HepG2 (cell line): ENCODE results near the gene PTGR2. TPM values are rescaled to one million over a fixed set of nuclear protein-coding genes. Genes with fewer than 3 reads are reported as not detected.
A peak's percentile ranks its signal among the peaks of the same experiment; 100 is the strongest.

ENCODE experiments used
- CSRNP2 ChIP-seq: sonication (generic); formaldehyde crosslinking; conservative IDR thresholded peaks from 2 replicates; pipeline ENCODE4 v1.8.0; 2022; ENCODE audit warnings: low read depth, missing genetic modification reagents
- GRHL1 ChIP-seq: sonication (generic); formaldehyde crosslinking; conservative IDR thresholded peaks from 2 replicates; pipeline ENCODE4 v1.8.0; 2022; ENCODE audit warnings: missing genetic modification reagents
- HMGXB4 ChIP-seq, 2 experiments: sonication (generic) in 1 of 2; formaldehyde crosslinking in 1 of 2; IDR thresholded peaks; 2 replicates each; pipeline versions ENCODE4 v1.4.0 to v1.6.1; 2018 to 2020; ENCODE audit warnings: missing genetic modification reagents in 2 of 2, borderline replicate concordance in 1 of 2, low read depth in 1 of 2, mild to moderate bottlenecking in 1 of 2, missing biosample characterization in 1 of 2
- HOXD1 ChIP-seq: sonication (generic); formaldehyde crosslinking; IDR thresholded peaks from 2 replicates; pipeline ENCODE4 v1.5.0; 2020; ENCODE audit warnings: missing genetic modification reagents
- IKZF4 ChIP-seq: sonication (generic); formaldehyde crosslinking; IDR thresholded peaks from 2 replicates; pipeline ENCODE4 v1.5.1; 2020; ENCODE audit warnings: borderline replicate concordance, mild to moderate bottlenecking, low read depth, missing genetic modification reagents; ENCODE audit errors: not compliant biosample characterization
- PAXIP1 ChIP-seq: sonication (generic); formaldehyde crosslinking; conservative IDR thresholded peaks from 2 replicates; pipeline ENCODE4 v1.4.0; 2020; ENCODE audit warnings: mild to moderate bottlenecking, missing genetic modification reagents, moderate library complexity
- ZBTB34 ChIP-seq: sonication (generic); formaldehyde crosslinking; IDR thresholded peaks from 2 replicates; pipeline ENCODE4 v1.8.0; 2022; ENCODE audit warnings: mild to moderate bottlenecking, missing genetic modification reagents
- ZNF333 ChIP-seq: sonication (generic); formaldehyde crosslinking; IDR thresholded peaks from 2 replicates; pipeline ENCODE4 v1.4.0; 2020; ENCODE audit warnings: mild to moderate bottlenecking, missing genetic modification reagents, borderline replicate concordance
- ZNF784 ChIP-seq: sonication (generic); formaldehyde crosslinking; IDR thresholded peaks from 2 replicates; pipeline ENCODE4 v1.5.1; 2020; ENCODE audit warnings: missing genetic modification reagents, mild to moderate bottlenecking, borderline replicate concordance
- polyA plus RNA-seq, 8 experiments: library from polyadenylated mRNA; depleted of rRNA in 3 of 8; stranded (reverse) in 7 of 8; unstranded in 1 of 8; fragments of >200 nt; fragmentation: Illumina TruSeq in 4 of 8; extraction: Trizol in 4 of 8; gene quantifications; 2 replicates each; pipeline versions ENCODE4 v1.2.1 to v1.2.3, GENCODE V29; 2011 to 2016; ENCODE audit warnings: low read depth in 4 of 8, missing spikeins in 1 of 8, mixed read lengths in 1 of 8; ENCODE audit not compliant: insufficient read depth in 1 of 8
- total RNA-seq, 5 experiments: library from RNA; depleted of rRNA; stranded (reverse); fragments of >200 nt; fragmentation: Illumina TruSeq; extraction: Trizol; gene quantifications; 2 replicates each; pipeline ENCODE4 v1.2.3, GENCODE V29; 2016; ENCODE audit warnings: low read depth in 1 of 5

PTGR2 gene
- total and polyA plus RNA-seq, 2 of the 13 experiments (the other 11 are each of a cell fraction or from before 2014, with no cell fraction given), result 3.0 to 4.3 TPM

- TF ChIP-seq ZNF784 (peak; percentile 15), IKZF4 (CRISPR knock-in tag) (no peak), ZNF333 (CRISPR knock-in tag) (no peak), HMGXB4 (CRISPR knock-in tag; IDR thresholded peaks at IDR 0.05; ENCODE audit: borderline replicate concordance in 1 of 2, low read depth in 1 of 2) (peak in 1 of 2 experiments; percentile 75; a peak in 2 of 4 replicates), CSRNP2 (CRISPR knock-in tag) (no peak), ZBTB34 (CRISPR knock-in tag) (no peak), GRHL1 (CRISPR knock-in tag) (no peak), HOXD1 (CRISPR knock-in tag) (no peak), PAXIP1 (CRISPR knock-in tag) (peak; percentile 82)
These were observed at the start of gene PTGR2 (continued) for GRCh38 chr14:73851567-73852382.
